Glutamatergic neuron (in vitro differentiated cells): ENCODE data around the gene CALCA. TPM values are rescaled to one million over a fixed set of nuclear protein-coding genes. Genes with fewer than 3 reads are reported as not detected.

ENCODE experiments used
- DNase-seq: peaks from one replicate; pipeline ENCODE4 v3.0.0; 2022
- H3K27ac Mint-ChIP-seq: one replicate; pipeline ENCODE4 v1.8.0; 2020; ENCODE audit warnings: mild to moderate bottlenecking, mixed read lengths, inconsistent platforms; ENCODE audit not compliant: unreplicated experiment
- H3K27me3 Mint-ChIP-seq: one replicate; pipeline ENCODE4 v1.8.0; 2020; ENCODE audit warnings: mild to moderate bottlenecking, moderate library complexity, mixed read lengths, inconsistent platforms; ENCODE audit not compliant: unreplicated experiment
- H3K36me3 Mint-ChIP-seq: one replicate; pipeline ENCODE4 v1.8.0; 2020; ENCODE audit warnings: mild to moderate bottlenecking, mixed read lengths, inconsistent platforms; ENCODE audit not compliant: unreplicated experiment
- H3K4me1 Mint-ChIP-seq: one replicate; pipeline ENCODE4 v1.8.0; 2020; ENCODE audit warnings: mild to moderate bottlenecking, low read depth, mixed read lengths, inconsistent platforms; ENCODE audit not compliant: unreplicated experiment
- H3K4me3 Mint-ChIP-seq: one replicate; pipeline ENCODE4 v1.8.0; 2020; ENCODE audit warnings: mild to moderate bottlenecking, mixed read lengths, inconsistent platforms; ENCODE audit not compliant: unreplicated experiment
- H3K9me3 Mint-ChIP-seq: one replicate; pipeline ENCODE4 v1.8.0; 2020; ENCODE audit warnings: mild to moderate bottlenecking, moderate library complexity, mixed read lengths, inconsistent platforms; ENCODE audit not compliant: unreplicated experiment
- total RNA-seq: library from RNA; stranded (reverse); fragmentation: NEBNext Ultra II Directional; extraction: Animal tissue kit (Norgen Biotek cat#: 25700); gene quantifications from one replicate; pipeline ENCODE4 v1.2.1, GENCODE V29; 2021; ENCODE audit not compliant: unreplicated experiment
- TF ChIP-seq, protein P1 (sequence below): fragments of 200-600 bp; sonication (generic); IDR thresholded peaks from one replicate; pipeline ENCODE4 v1.5.0; 2021; ENCODE audit not compliant: partially characterized antibody, unreplicated experiment

Gene CALCA
- total RNA-seq, 1 donor from 2014 or later, result not detected

GRCh38 chr11:14949437-14950147, 22.6 kb downstream of the CALCA start:
- no peak for DNase-seq
- H3K4me1 Mint-ChIP-seq, result no peaks in the 10 kb centered on the region
- TF ChIP-seq, protein P1, sequence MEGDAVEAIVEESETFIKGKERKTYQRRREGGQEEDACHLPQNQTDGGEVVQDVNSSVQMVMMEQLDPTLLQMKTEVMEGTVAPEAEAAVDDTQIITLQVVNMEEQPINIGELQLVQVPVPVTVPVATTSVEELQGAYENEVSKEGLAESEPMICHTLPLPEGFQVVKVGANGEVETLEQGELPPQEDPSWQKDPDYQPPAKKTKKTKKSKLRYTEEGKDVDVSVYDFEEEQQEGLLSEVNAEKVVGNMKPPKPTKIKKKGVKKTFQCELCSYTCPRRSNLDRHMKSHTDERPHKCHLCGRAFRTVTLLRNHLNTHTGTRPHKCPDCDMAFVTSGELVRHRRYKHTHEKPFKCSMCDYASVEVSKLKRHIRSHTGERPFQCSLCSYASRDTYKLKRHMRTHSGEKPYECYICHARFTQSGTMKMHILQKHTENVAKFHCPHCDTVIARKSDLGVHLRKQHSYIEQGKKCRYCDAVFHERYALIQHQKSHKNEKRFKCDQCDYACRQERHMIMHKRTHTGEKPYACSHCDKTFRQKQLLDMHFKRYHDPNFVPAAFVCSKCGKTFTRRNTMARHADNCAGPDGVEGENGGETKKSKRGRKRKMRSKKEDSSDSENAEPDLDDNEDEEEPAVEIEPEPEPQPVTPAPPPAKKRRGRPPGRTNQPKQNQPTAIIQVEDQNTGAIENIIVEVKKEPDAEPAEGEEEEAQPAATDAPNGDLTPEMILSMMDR, result no peak
- no peak overlapping the region for H3K27ac Mint-ChIP-seq
- H3K36me3 Mint-ChIP-seq, result no peaks in the 10 kb centered on the region
- H3K4me3 Mint-ChIP-seq, result no peak overlapping the region
- H3K9me3 Mint-ChIP-seq, result no peaks in the 10 kb centered on the region
- H3K27me3 Mint-ChIP-seq, result no peaks in the 10 kb centered on the region

DNA sequence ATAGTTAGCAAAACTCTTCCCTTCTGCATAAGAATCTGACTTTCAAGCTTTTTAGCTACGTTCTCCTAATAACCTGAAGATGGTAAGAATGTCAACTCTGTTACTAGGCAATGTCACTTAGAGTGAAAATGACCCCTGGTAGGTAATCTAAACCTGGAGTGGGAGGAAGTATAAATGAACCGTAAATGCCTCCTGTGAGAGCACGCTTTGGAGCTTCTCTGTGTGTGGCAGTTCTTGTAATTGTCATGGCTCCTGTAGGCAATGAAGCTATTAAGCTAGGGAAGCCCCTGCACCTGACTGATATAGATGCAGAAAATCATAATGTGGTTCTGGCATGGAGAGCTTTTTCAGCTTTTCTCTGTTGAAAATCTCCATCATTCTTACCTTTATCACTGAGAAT, 29.4 kb downstream of the CALCA start:
- H3K4me1 Mint-ChIP-seq, result no peaks in the 10 kb centered on the region
- no peaks in the 10 kb centered on the region for H3K36me3 Mint-ChIP-seq
- DNase-seq, result no peak
- TF ChIP-seq, protein P1, result no peak
- no peak overlapping the region for H3K27ac Mint-ChIP-seq
- no peak overlapping the region for H3K4me3 Mint-ChIP-seq
- H3K27me3 Mint-ChIP-seq, result no peaks in the 10 kb centered on the region
- H3K9me3 Mint-ChIP-seq, result peaks cover 3% of the 10 kb centered on the region

- Mint-ChIP-seq H3K27ac (no peak overlapping the region), H3K4me1 (no peaks in the 10 kb centered on the region), H3K4me3 (no peak overlapping the region), H3K36me3 (no peaks in the 10 kb centered on the region), H3K9me3 (peaks cover 3% of the 10 kb centered on the region), H3K27me3 (no peaks in the 10 kb centered on the region)
- DNase-seq, result no peak
- TF ChIP-seq, protein P1, result no peak
Observed at GRCh38 chr11:14938936-14939335, 33.2 kb downstream of the CALCA start.

DNA sequence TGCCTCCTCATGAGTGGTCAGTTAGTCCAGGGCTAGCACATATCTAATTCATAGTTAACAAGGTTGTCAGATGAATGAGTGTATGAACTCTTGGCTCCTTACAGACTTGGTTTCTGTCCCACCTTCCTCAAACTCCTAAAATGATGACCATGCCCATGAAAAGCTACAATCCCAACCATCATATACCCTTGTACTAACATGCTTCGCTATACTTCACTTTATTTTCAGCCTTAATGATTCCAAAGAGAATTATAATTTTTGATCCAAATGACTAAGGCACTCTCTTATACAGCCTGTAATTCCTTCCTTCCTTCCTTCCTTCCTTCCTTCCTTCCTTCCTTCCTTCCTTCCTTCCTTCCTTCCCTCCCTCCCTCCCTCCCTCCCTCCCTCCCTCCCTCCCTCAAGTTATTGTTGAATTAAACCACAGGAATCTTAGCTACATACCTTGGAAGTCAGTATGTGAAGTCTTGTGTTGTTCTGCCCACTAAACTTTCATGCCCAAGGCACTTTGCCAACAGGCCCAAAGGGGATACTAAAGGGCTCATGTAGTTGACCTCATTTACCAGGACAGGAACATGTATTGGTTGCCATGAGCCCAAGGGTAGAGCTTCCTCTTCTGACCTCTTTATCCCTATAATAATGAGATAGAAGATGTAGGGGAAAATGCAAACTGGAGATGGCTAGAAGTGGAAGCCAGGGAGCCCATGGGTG, 37.4 kb downstream of the CALCA start:
- H3K27me3 Mint-ChIP-seq, result no peaks in the 10 kb centered on the region
- H3K4me3 Mint-ChIP-seq, result no peak overlapping the region
- TF ChIP-seq, protein P1, result no peak
- H3K4me1 Mint-ChIP-seq, result no peaks in the 10 kb centered on the region
- peaks cover 5% of the 10 kb centered on the region for H3K9me3 Mint-ChIP-seq
- no peak for DNase-seq
- H3K36me3 Mint-ChIP-seq, result peaks cover 4% of the 10 kb centered on the region
- no peak overlapping the region for H3K27ac Mint-ChIP-seq

- TF ChIP-seq, protein P1, result no peak
Observed at GRCh38 chr11:14932447-14932846, 39.7 kb downstream of the CALCA start.

More at GRCh38 chr11:14932447-14932846, 39.7 kb downstream of the CALCA start:
- Mint-ChIP-seq H3K27me3 (no peaks in the 10 kb centered on the region), H3K9me3 (peaks cover 3% of the 10 kb centered on the region), H3K4me1 (no peaks in the 10 kb centered on the region), H3K27ac (no peak overlapping the region), H3K4me3 (no peak overlapping the region), H3K36me3 (peaks cover 4% of the 10 kb centered on the region)
- DNase-seq, result no peak
